Astrocyte (in vitro differentiated cells and primary cell): ENCODE measurements around the gene FAM241B. TPM values are rescaled to one million over a fixed set of nuclear protein-coding genes. Genes with fewer than 3 reads are reported as not detected.
A peak's percentile ranks its signal among the peaks of the same experiment; 100 is the strongest.

ENCODE experiments used
- DNase-seq: peaks from one replicate; pipeline ENCODE4 v3.0.0-alpha.2; 2010; ENCODE audit warnings: low read depth
- FAIRE-seq: peaks from 2 replicates; lab custom pipeline; 2011; peaks lifted over from hg19 to GRCh38; lab: Jason Lieb, UNC
- H2AFZ ChIP-seq: 2 replicates; pipeline ENCODE4 v1.6.0; 2012; ENCODE audit warnings: low read depth, low read length, inconsistent platforms
- H3K27ac ChIP-seq: 2 replicates; pipeline ENCODE4 v1.5.1; 2011; ENCODE audit warnings: low read depth, low read length, inconsistent platforms
- H3K27me3 ChIP-seq: 2 replicates; pipeline ENCODE4 v1.6.0; 2011; ENCODE audit warnings: low read length, inconsistent platforms; ENCODE audit not compliant: insufficient read depth
- H3K36me3 ChIP-seq: 2 replicates; pipeline ENCODE4 v1.5.1; 2011; ENCODE audit warnings: low read length, inconsistent platforms; ENCODE audit not compliant: insufficient read depth
- H3K4me1 ChIP-seq: 2 replicates; pipeline ENCODE4 v1.5.1; 2011; ENCODE audit warnings: low read length, inconsistent platforms; ENCODE audit not compliant: insufficient read depth
- H3K4me2 ChIP-seq: 2 replicates; pipeline ENCODE4 v1.6.0; 2012; ENCODE audit warnings: low read length, inconsistent platforms
- H3K4me3 ChIP-seq: 2 replicates; pipeline ENCODE4 v1.5.1; 2011; ENCODE audit warnings: low read depth, mild to moderate bottlenecking, low read length, inconsistent platforms; ENCODE audit not compliant: insufficient read depth
- H3K79me2 ChIP-seq: 2 replicates; pipeline ENCODE4 v1.6.0; 2012; ENCODE audit warnings: mild to moderate bottlenecking, low read length, inconsistent platforms; ENCODE audit not compliant: insufficient read depth
- H3K9ac ChIP-seq: 2 replicates; pipeline ENCODE4 v1.6.0; 2012; ENCODE audit warnings: mild to moderate bottlenecking, low read length, inconsistent platforms
- H3K9me3 ChIP-seq: 2 replicates; pipeline ENCODE4 v1.5.1; 2012; ENCODE audit warnings: low read depth, mild to moderate bottlenecking, low read length, inconsistent platforms; ENCODE audit not compliant: insufficient read depth
- H4K20me1 ChIP-seq: 2 replicates; pipeline ENCODE4 v1.6.0; 2012; ENCODE audit warnings: low read length, inconsistent platforms; ENCODE audit not compliant: insufficient read depth
- H3K27ac Mint-ChIP-seq: one replicate; pipeline ENCODE4 v1.8.0; 2021; ENCODE audit warnings: mild to moderate bottlenecking, mixed read lengths; ENCODE audit not compliant: unreplicated experiment
- H3K27me3 Mint-ChIP-seq: one replicate; pipeline ENCODE4 v1.8.0; 2021; ENCODE audit warnings: low read depth, mixed read lengths; ENCODE audit not compliant: unreplicated experiment
- H3K36me3 Mint-ChIP-seq: one replicate; pipeline ENCODE4 v1.8.0; 2021; ENCODE audit warnings: low read depth, mixed read lengths; ENCODE audit not compliant: unreplicated experiment
- H3K4me1 Mint-ChIP-seq: one replicate; pipeline ENCODE4 v1.8.0; 2021; ENCODE audit warnings: low read depth, mixed read lengths; ENCODE audit not compliant: unreplicated experiment
- H3K4me3 Mint-ChIP-seq: one replicate; pipeline ENCODE4 v1.8.0; 2021; ENCODE audit warnings: mild to moderate bottlenecking, moderate library complexity, mixed read lengths; ENCODE audit not compliant: unreplicated experiment
- H3K9me3 Mint-ChIP-seq: one replicate; pipeline ENCODE4 v1.8.0; 2021; ENCODE audit warnings: mild to moderate bottlenecking, mixed read lengths; ENCODE audit not compliant: unreplicated experiment
- EZH2 ChIP-seq: IDR thresholded peaks from 2 replicates; pipeline ENCODE4 v1.6.1; 2012; ENCODE audit warnings: mild to moderate bottlenecking, low read length, inconsistent platforms; ENCODE audit not compliant: insufficient read depth
- total RNA-seq: library from RNA; stranded (reverse); gene quantifications from 2 replicates; pipeline ENCODE4 v1.2.1, GENCODE V29; 2021
- TF ChIP-seq, protein P1 (sequence below): IDR thresholded peaks from 2 replicates; pipeline ENCODE4 v1.5.1; 2011; ENCODE audit warnings: low read depth, mild to moderate bottlenecking, inconsistent platforms, low read length, moderate library complexity; ENCODE audit not compliant: insufficient read depth

Gene FAM241B
- total RNA-seq, 1 donor from 2014 or later = 4.4 TPM

DNA sequence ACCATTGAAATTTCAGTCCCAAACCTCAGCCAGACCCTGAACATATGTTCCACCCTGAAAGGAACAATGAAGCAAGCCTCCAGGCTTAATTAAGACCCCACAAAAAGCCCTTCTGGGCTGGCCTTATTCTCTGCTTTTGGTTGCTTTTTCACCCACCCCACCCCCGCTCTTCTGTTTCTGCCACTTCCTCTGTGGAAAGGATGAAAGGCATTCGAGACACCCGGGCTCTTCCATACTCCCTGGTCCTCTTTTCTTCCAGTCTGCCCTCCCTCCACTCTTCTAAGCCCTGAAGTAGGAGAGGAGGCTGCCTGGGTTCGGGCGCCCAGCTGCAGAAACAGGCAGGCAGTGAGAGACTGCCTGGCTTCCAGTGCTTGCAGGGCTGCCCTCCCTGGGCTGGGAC lies 9.4 kb upstream of the FAM241B start:
- no peak overlapping the region for H3K4me2 ChIP-seq

DNA sequence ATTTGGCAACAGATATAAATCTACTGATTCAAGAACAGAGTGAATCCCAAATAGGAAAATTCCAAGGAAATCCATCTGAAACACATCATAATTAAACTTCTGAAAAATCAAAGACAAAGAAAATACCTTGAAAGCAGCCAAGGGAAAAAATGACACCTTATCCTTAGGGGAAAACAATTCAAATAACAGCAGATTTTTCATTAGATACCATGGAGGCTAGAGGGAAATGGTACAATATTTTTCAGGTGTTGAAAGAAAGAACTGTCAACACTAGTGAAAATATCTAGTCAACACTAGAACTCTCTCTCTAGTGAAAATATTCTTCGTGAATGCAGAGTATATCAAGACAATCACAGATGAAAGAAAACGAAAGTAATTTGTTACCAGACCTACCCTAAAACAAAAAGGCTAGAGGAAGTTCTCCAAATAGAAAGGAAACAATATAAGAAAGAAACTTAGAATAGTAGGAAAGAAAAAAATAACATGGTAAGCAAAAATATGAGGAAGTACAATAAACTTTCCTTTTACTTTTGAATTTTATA lies 5.7 kb upstream of the FAM241B start:
- no peaks in the 10 kb centered on the region for H3K9me3 ChIP-seq
- no peak overlapping the region for H2AFZ ChIP-seq
- H3K27me3 Mint-ChIP-seq = peaks cover 37% of the 10 kb centered on the region
- H3K36me3 Mint-ChIP-seq = no peaks in the 10 kb centered on the region
- H3K27ac ChIP-seq = no peak overlapping the region
- no peak for TF ChIP-seq EZH2
- TF ChIP-seq, protein P1, sequence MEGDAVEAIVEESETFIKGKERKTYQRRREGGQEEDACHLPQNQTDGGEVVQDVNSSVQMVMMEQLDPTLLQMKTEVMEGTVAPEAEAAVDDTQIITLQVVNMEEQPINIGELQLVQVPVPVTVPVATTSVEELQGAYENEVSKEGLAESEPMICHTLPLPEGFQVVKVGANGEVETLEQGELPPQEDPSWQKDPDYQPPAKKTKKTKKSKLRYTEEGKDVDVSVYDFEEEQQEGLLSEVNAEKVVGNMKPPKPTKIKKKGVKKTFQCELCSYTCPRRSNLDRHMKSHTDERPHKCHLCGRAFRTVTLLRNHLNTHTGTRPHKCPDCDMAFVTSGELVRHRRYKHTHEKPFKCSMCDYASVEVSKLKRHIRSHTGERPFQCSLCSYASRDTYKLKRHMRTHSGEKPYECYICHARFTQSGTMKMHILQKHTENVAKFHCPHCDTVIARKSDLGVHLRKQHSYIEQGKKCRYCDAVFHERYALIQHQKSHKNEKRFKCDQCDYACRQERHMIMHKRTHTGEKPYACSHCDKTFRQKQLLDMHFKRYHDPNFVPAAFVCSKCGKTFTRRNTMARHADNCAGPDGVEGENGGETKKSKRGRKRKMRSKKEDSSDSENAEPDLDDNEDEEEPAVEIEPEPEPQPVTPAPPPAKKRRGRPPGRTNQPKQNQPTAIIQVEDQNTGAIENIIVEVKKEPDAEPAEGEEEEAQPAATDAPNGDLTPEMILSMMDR = no peak
- no peak overlapping the region for H3K4me3 Mint-ChIP-seq
- no peak overlapping the region for H3K4me2 ChIP-seq
- FAIRE-seq (peak; percentile 17), DNase-seq (no peak)
- H3K36me3 ChIP-seq = no peaks in the 10 kb centered on the region
- H3K4me3 ChIP-seq = no peak overlapping the region
- H4K20me1 ChIP-seq = no peaks in the 10 kb centered on the region
- H3K4me1 ChIP-seq = no peaks in the 10 kb centered on the region
- no peaks in the 10 kb centered on the region for H3K4me1 Mint-ChIP-seq
- peaks cover 9% of the 10 kb centered on the region for H3K27me3 ChIP-seq
- peaks cover 5% of the 10 kb centered on the region for H3K9me3 Mint-ChIP-seq
- H3K79me2 ChIP-seq = no peaks in the 10 kb centered on the region
- H3K9ac ChIP-seq = no peak overlapping the region
- H3K27ac Mint-ChIP-seq = no peak overlapping the region

More for the DNA sequence above, 9.4 kb upstream of the FAM241B start:
- peaks cover 31% of the 10 kb centered on the region for H3K27me3 Mint-ChIP-seq
- H3K4me3 Mint-ChIP-seq = no peak overlapping the region
- Histone ChIP-seq H3K27ac (no peak overlapping the region), H3K36me3 (no peaks in the 10 kb centered on the region), H3K4me1 (no peaks in the 10 kb centered on the region), H2AFZ (no peak overlapping the region), H3K79me2 (no peaks in the 10 kb centered on the region), H4K20me1 (no peaks in the 10 kb centered on the region), H3K4me3 (no peak overlapping the region), H3K9me3 (no peaks in the 10 kb centered on the region), H3K27me3 (peaks cover 11% of the 10 kb centered on the region), H3K9ac (no peak overlapping the region)
- FAIRE-seq (no peak), DNase-seq (no peak)
- no peak for TF ChIP-seq EZH2
- TF ChIP-seq, protein P1 = no peak
- H3K4me1 Mint-ChIP-seq = no peaks in the 10 kb centered on the region
- H3K9me3 Mint-ChIP-seq = peaks cover 5% of the 10 kb centered on the region
- no peak overlapping the region for H3K27ac Mint-ChIP-seq
- no peaks in the 10 kb centered on the region for H3K36me3 Mint-ChIP-seq

DNA sequence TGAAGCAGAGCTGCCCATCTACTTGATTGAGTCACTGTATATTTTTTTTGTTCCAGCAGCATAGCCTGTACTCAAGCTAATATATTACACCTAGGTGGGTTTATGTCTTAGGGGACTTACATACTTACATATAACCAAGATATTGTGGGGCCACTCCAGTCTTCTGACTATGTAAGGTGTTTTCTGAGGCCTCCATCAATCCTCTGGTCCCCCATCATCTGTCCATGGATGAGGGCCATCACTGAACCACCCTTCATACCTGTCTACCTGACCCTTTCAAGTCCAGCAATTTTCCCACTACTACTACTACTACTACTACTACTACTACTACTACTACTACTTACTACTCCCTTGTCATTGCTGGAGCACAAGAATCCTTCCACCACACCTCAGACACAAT lies 3.2 kb upstream of the FAM241B start:
- TF ChIP-seq, protein P1 = no peak
- no peak for TF ChIP-seq EZH2
- Histone ChIP-seq H3K79me2 (no peaks in the 10 kb centered on the region), H3K27me3 (peaks cover 2% of the 10 kb centered on the region), H3K9ac (no peak overlapping the region), H4K20me1 (no peaks in the 10 kb centered on the region), H3K4me3 (no peak overlapping the region), H2AFZ (no peak overlapping the region), H3K27ac (no peak overlapping the region), H3K36me3 (no peaks in the 10 kb centered on the region), H3K9me3 (no peaks in the 10 kb centered on the region), H3K4me2 (no peak overlapping the region), H3K4me1 (no peaks in the 10 kb centered on the region)
- Mint-ChIP-seq H3K27ac (no peak overlapping the region), H3K36me3 (no peaks in the 10 kb centered on the region), H3K4me1 (no peaks in the 10 kb centered on the region), H3K4me3 (no peak overlapping the region), H3K9me3 (peaks cover 5% of the 10 kb centered on the region), H3K27me3 (peaks cover 28% of the 10 kb centered on the region)
- no peak for FAIRE-seq
- DNase-seq = no peak
